Measurements from ENCODE around the gene MAPKBP1. TPM values are rescaled to one million over a fixed set of nuclear protein-coding genes. Genes with fewer than 3 reads are reported as not detected.
"Not testable (repeated sequence)": the region's sequence is repeated elsewhere in the genome, so short reads cannot be mapped to it uniquely, and the experiment has no call there.

Gene MAPKBP1
- total RNA-seq: 10 to 100 TPM; 18.4 to 37.6 (median 29.8) TPM

GRCh38 chr15:41774062-41774881 lies at the start of gene MAPKBP1:
TSS of gene MAPKBP1 (plus strand) at chr15:41774484. CDS start at chr15:41775276, 792 bp downstream.
- intact Hi-C loops (cut with DNase I): loop anchor here (2.0 kb wide), 1 partner anchor 37 kb away; no protein-coding TSS in a partner anchor
- peak; percentile 82 for DNase-seq
- Histone ChIP-seq H3K36me3 (peaks cover 0 to 7% (median 0%) of the 10 kb centered on the region in 3 donors), H3K9me3 (no peaks in the 10 kb centered on the region), H3K4me1 (peaks cover 32 to 62% (median 45%) of the 10 kb centered on the region in 3 donors), H3K4me3 (peak within 1 kb of the TSS; percentile 50 to 82 (median 76)), H3K27me3 (no peaks in the 10 kb centered on the region), H3K27ac (peak within 1 kb of the TSS; percentile 87 to 95 (median 90))
- peak in 2 of 4 donors; percentile 24 to 79 for TF ChIP-seq POLR2A (IDR thresholded peaks at IDR 0.05)
- TF ChIP-seq, protein P1, sequence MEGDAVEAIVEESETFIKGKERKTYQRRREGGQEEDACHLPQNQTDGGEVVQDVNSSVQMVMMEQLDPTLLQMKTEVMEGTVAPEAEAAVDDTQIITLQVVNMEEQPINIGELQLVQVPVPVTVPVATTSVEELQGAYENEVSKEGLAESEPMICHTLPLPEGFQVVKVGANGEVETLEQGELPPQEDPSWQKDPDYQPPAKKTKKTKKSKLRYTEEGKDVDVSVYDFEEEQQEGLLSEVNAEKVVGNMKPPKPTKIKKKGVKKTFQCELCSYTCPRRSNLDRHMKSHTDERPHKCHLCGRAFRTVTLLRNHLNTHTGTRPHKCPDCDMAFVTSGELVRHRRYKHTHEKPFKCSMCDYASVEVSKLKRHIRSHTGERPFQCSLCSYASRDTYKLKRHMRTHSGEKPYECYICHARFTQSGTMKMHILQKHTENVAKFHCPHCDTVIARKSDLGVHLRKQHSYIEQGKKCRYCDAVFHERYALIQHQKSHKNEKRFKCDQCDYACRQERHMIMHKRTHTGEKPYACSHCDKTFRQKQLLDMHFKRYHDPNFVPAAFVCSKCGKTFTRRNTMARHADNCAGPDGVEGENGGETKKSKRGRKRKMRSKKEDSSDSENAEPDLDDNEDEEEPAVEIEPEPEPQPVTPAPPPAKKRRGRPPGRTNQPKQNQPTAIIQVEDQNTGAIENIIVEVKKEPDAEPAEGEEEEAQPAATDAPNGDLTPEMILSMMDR (IDR thresholded peaks at IDR 0.05): peak; percentile 49 to 72 (median 58)
- WGBS, 2 donors: 1 to 4% methylated on average over 10 to 13 of the region's 62 CpGs

DNA sequence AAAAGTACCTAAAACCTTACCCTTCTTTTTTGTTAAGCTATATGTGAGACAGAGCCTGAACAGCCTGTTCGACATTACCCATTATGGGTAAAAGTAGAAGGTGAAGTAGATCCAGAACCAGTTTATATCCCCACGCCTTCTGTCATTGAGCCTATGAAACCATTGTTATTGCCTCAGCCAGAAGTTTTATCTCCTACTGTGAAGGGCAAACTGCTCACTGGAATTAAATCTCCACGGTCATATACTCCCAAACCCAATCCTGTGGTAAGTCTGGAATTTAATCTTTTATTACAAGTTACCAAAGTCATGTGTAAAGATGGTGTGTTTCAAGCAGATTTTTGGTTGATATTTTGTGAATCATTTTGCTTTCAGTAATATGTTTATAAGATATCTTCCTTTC lies 47.1 kb upstream of the MAPKBP1 start:
- intact Hi-C loops (cut with DNase I): no loop called here
- no peaks in the 10 kb centered on the region for H3K4me1 ChIP-seq
- no peak for DNase-seq
- 84 to 85% methylated on average over 3 of the region's 3 CpGs for whole genome bisulfite sequencing, 2 donors
- no peak for TF ChIP-seq POLR2A (IDR thresholded peaks at IDR 0.05)
- TF ChIP-seq, protein P1 (IDR thresholded peaks at IDR 0.05): no peak
- H3K9me3 ChIP-seq: no peaks in the 10 kb centered on the region
- H3K36me3 ChIP-seq: peaks cover 0 to 34% (median 0%) of the 10 kb centered on the region in 3 donors
- no peaks in the 10 kb centered on the region for H3K27me3 ChIP-seq
- peak overlapping the region in 2 of 4 donors; percentile 22 to 31 for H3K27ac ChIP-seq
- no peak overlapping the region for H3K4me3 ChIP-seq

DNA sequence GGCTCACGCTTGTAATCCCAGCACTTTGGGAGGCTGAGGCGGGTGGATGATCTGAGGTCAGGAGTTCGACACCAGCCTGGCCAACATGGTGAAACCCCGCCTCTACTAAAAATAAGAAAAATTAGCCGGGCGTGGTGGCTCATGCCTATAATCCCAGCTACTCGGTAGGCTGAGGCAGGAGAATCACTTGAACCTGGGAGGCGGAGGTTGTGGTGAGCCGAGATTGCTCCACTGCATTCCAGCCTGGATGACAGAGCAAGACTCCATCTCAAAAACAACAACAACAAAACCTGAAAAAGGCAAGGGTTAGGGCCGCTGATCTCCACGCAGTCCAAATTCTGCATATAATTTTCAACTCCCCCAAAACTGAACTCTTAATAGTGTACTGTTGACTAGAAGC lies 46.2 kb upstream of the MAPKBP1 start:
- H3K4me1 ChIP-seq; intact Hi-C loops (cut with DNase I); H3K4me3 ChIP-seq; DNase-seq; H3K27ac ChIP-seq; H3K9me3 ChIP-seq; H3K27me3 ChIP-seq: not testable (repeated sequence)
- 83 to 84% methylated on average over 11 of the region's 11 CpGs for WGBS, 2 donors
- peaks cover 0 to 42% (median 0%) of the 10 kb centered on the region in 3 donors for H3K36me3 ChIP-seq

DNA sequence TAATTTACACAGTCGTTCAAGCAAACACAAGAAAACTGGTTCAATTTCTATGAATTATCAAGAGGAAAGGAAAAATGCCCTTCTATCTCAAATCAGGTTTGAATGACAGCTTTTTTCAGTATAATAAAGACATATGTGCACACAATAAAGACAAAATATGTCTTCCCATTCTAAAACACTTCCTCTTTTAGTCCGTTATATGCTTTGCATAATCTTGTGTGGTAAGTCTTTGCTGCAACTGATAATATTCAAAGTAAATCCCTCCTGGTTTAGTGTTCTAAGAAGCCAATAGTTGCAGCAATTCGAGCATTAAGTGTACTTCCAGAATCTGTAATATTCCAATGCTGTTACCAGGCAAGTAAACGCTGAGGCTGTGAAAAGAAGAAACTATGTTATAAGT lies 43.7 kb upstream of the MAPKBP1 start:
- DNase-seq: no peak
- no peaks in the 10 kb centered on the region for H3K9me3 ChIP-seq
- no peak for TF ChIP-seq POLR2A (IDR thresholded peaks at IDR 0.05)
- TF ChIP-seq, protein P1 (IDR thresholded peaks at IDR 0.05): no peak
- no peaks in the 10 kb centered on the region for H3K27me3 ChIP-seq
- 70 to 71% methylated on average over 4 of the region's 4 CpGs for WGBS, 2 donors
- H3K4me3 ChIP-seq: no peak overlapping the region
- no peak overlapping the region for H3K27ac ChIP-seq
- no peaks in the 10 kb centered on the region for H3K4me1 ChIP-seq
- peaks cover 0 to 66% (median 0%) of the 10 kb centered on the region in 3 donors for H3K36me3 ChIP-seq
- intact Hi-C loops (cut with DNase I): no loop called here

DNA sequence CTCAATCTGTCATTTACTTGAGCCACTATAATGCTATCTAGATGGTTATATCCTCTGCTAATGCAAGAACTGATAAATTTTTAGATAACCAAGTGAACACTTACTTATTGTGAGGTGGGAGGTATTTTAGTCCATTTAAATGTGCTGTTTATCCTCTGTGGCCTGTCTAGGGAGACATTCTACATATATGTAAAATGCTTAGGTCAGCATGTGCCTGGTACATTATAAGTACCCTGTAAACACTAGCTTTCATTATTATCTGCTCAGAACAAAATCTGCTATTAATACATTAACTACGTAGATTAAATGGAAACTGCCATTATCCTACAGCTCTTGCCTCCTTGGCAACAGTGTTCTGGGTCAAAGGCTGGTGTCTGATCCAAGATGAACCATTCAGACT lies 41.8 kb upstream of the MAPKBP1 start:
- 95 to 96% methylated on average over 1 of the region's 1 CpG for WGBS, 2 donors
- H3K4me1 ChIP-seq: no peaks in the 10 kb centered on the region
- H3K4me3 ChIP-seq: no peak overlapping the region
- peaks cover 0 to 85% (median 5%) of the 10 kb centered on the region in 3 donors for H3K36me3 ChIP-seq
- no peak for DNase-seq
- intact Hi-C loops (cut with DNase I): no loop called here
- no peaks in the 10 kb centered on the region for H3K27me3 ChIP-seq
- no peaks in the 10 kb centered on the region for H3K9me3 ChIP-seq
- no peak overlapping the region for H3K27ac ChIP-seq
- no peak for TF ChIP-seq POLR2A (IDR thresholded peaks at IDR 0.05)
- TF ChIP-seq, protein P1 (IDR thresholded peaks at IDR 0.05): no peak
